Liver (tissue), 9 donors: ENCODE measurements around the gene OSBPL9. TPM values are rescaled to one million over a fixed set of nuclear protein-coding genes. Genes with fewer than 3 reads are reported as not detected.

ENCODE experiments used
- DNase-seq: peaks from one replicate; pipeline ENCODE4 v3.0.0-alpha.2; 2017; ENCODE audit warnings: low spot score
- H3K27ac ChIP-seq, 2 donors: one replicate each; pipeline ENCODE4 v1.7.0; 2013; ENCODE audit warnings: inconsistent platforms in 2 of 2, low read length in 2 of 2, control low read depth in 1 of 2, low read depth in 1 of 2, mild to moderate bottlenecking in 1 of 2
- H3K27me3 ChIP-seq, 4 donors: one replicate each; pipeline versions ENCODE4 v1.6.1 to v1.7.0; 2013; ENCODE audit warnings: low read length in 3 of 4, inconsistent platforms in 1 of 4, mild to moderate bottlenecking in 1 of 4, moderate library complexity in 1 of 4; ENCODE audit not compliant: control insufficient read depth in 4 of 4, insufficient read depth in 4 of 4
- H3K36me3 ChIP-seq, 4 donors: one replicate each; pipeline versions ENCODE4 v1.6.1 to v1.7.0; 2013; ENCODE audit warnings: low read length in 3 of 4, mild to moderate bottlenecking in 3 of 4, low read depth in 1 of 4, moderate library complexity in 1 of 4; ENCODE audit not compliant: control insufficient read depth in 4 of 4, insufficient read depth in 3 of 4
- H3K4me1 ChIP-seq, 4 donors: one replicate each; pipeline versions ENCODE4 v1.6.1 to v1.7.0; 2013; ENCODE audit warnings: low read length in 3 of 4, mild to moderate bottlenecking in 3 of 4, moderate library complexity in 1 of 4; ENCODE audit not compliant: control insufficient read depth in 4 of 4, insufficient read depth in 4 of 4
- H3K4me3 ChIP-seq, 3 donors: one replicate each; pipeline versions ENCODE4 v1.6.1 to v1.7.0; 2013; ENCODE audit warnings: low read length in 3 of 3, control low read depth in 1 of 3, low read depth in 1 of 3, mild to moderate bottlenecking in 1 of 3
- H3K9ac ChIP-seq, 2 donors: one replicate each; pipeline ENCODE4 v1.7.0; 2013; ENCODE audit warnings: low read length in 2 of 2, mild to moderate bottlenecking in 2 of 2, moderate library complexity in 2 of 2, control low read depth in 1 of 2, low read depth in 1 of 2
- H3K9me3 ChIP-seq, 4 donors: one replicate each; pipeline versions ENCODE4 v1.6.1 to v1.7.0; 2013; ENCODE audit warnings: low read length in 3 of 4; ENCODE audit not compliant: control insufficient read depth in 4 of 4
- CTCF ChIP-seq: fragments of 150-350 bp; IDR thresholded peaks from 2 replicates; pipeline ENCODE4 v1.5.1; 2017; ENCODE audit warnings: improper control_type of control experiment, low read depth, low read length; ENCODE audit not compliant: missing input control
- EGR1 ChIP-seq, 2 donors: IDR thresholded peaks; 2 replicates each; pipeline ENCODE4 v1.6.1; 2016 to 2018; ENCODE audit warnings: antibody characterized with exemption in 2 of 2, low read depth in 2 of 2
- FOXA1 ChIP-seq: IDR thresholded peaks from 2 replicates; pipeline ENCODE4 v1.6.1; 2016; ENCODE audit warnings: antibody characterized with exemption
- FOXA2 ChIP-seq: IDR thresholded peaks from 2 replicates; pipeline ENCODE4 v1.6.1; 2016; ENCODE audit warnings: antibody characterized with exemption
- GABPA ChIP-seq, 2 donors: IDR thresholded peaks in 1 of 2; conservative IDR thresholded peaks in 1 of 2; 2 replicates each; pipeline ENCODE4 v1.6.1; 2016; ENCODE audit warnings: antibody characterized with exemption in 2 of 2, mild to moderate bottlenecking in 1 of 2, moderate library complexity in 1 of 2
- HNF4A ChIP-seq, 2 donors: conservative IDR thresholded peaks; 2 replicates each; pipeline ENCODE4 v1.6.1; 2016; ENCODE audit warnings: antibody characterized with exemption in 2 of 2, mild to moderate bottlenecking in 2 of 2
- HNF4G ChIP-seq: IDR thresholded peaks from 2 replicates; pipeline ENCODE4 v1.6.1; 2016; ENCODE audit warnings: antibody characterized with exemption
- MAX ChIP-seq: IDR thresholded peaks from 2 replicates; pipeline ENCODE4 v1.6.1; 2016; ENCODE audit warnings: antibody characterized with exemption
- RAD21 ChIP-seq, 2 donors: IDR thresholded peaks; 2 replicates each; pipeline ENCODE4 v1.6.1; 2016; ENCODE audit warnings: antibody characterized with exemption in 2 of 2, mild to moderate bottlenecking in 2 of 2
- REST ChIP-seq: IDR thresholded peaks from 2 replicates; pipeline ENCODE4 v1.6.1; 2016; ENCODE audit warnings: antibody characterized with exemption, mild to moderate bottlenecking
- RXRA ChIP-seq, 2 donors: IDR thresholded peaks; 2 replicates each; pipeline ENCODE4 v1.6.1; 2017 to 2018; ENCODE audit warnings: antibody characterized with exemption in 2 of 2, mild to moderate bottlenecking in 1 of 2
- TAF1 ChIP-seq: conservative IDR thresholded peaks from 2 replicates; pipeline ENCODE4 v1.6.1; 2016; ENCODE audit warnings: antibody characterized with exemption, mild to moderate bottlenecking
- YY1 ChIP-seq: IDR thresholded peaks from 2 replicates; pipeline ENCODE4 v1.6.1; 2016; ENCODE audit warnings: antibody characterized with exemption, mild to moderate bottlenecking
- ZBTB33 ChIP-seq: IDR thresholded peaks from 2 replicates; pipeline ENCODE4 v1.6.1; 2016; ENCODE audit warnings: antibody characterized with exemption
- WGBS: extraction: QIAGEN DNeasy Blood & Tissue Kit; methylation state at CpG from one replicate; pipeline ENCODE4 v1.1.7; 2013; 5-methylcytosine and 5-hydroxymethylcytosine counted together
- polyA plus RNA-seq, 2 donors: library from polyadenylated mRNA; stranded (reverse) in 1 of 2; unstranded in 1 of 2; fragments of 200-250 nt in 1 of 2; fragments of >200 nt in 1 of 2; fragmentation: Nextera tagmentation in 1 of 2; extraction: Ambion mirVana in 1 of 2; gene quantifications; one replicate each; pipeline versions ENCODE4 v1.2.1 to v1.2.3, GENCODE V29; 2013 to 2015
- total RNA-seq, 2 donors: library from RNA; depleted of rRNA; stranded (reverse); fragments of >200 nt; gene quantifications; one replicate each; pipeline ENCODE4 v1.2.3, GENCODE V29; 2014
- donor health status: healthy.
- donor health status: healthy.
- donor health status: healthy.
- donor health status: healthy.
- donor health status: healthy.

Gene OSBPL9
- total and polyA plus RNA-seq, 4 donors: 52.1 to 129 (median 60.4) TPM

GRCh38 chr1:51650198-51650597 lies 33.3 kb downstream of the OSBPL9 start:
- Histone ChIP-seq H3K9me3 (no peaks in the 10 kb centered on the region), H3K4me1 (peaks cover 6 to 33% (median 18%) of the 10 kb centered on the region in 4 donors), H3K36me3 (no peaks in the 10 kb centered on the region), H3K27me3 (no peaks in the 10 kb centered on the region), H3K27ac (no peak overlapping the region), H3K4me3 (no peak overlapping the region), H3K9ac (no peak overlapping the region)
- DNase-seq: no peak
- TF ChIP-seq HNF4A (conservative IDR thresholded peaks at IDR 0.05): no peak
- TF ChIP-seq CTCF: no peak
- no peak for TF ChIP-seq MAX
- TF ChIP-seq GABPA (IDR thresholded peaks at IDR 0.05 in 1 of 2, conservative IDR thresholded peaks at IDR 0.05 in 1 of 2): no peak
- no peak for TF ChIP-seq ZBTB33
- no peak for TF ChIP-seq EGR1 (IDR thresholded peaks at IDR 0.05; ENCODE audit: low read depth in 2 of 2)
- TF ChIP-seq TAF1: no peak
- no peak for TF ChIP-seq REST
- no peak for TF ChIP-seq FOXA1
- no peak for TF ChIP-seq RAD21 (IDR thresholded peaks at IDR 0.05)
- no peak for TF ChIP-seq RXRA (IDR thresholded peaks at IDR 0.05)
- TF ChIP-seq HNF4G: no peak
- TF ChIP-seq YY1: no peak
- WGBS: 98% methylated on average over 1 of the region's 1 CpG

- no peaks in the 10 kb centered on the region for H3K9me3 ChIP-seq
- 97% methylated on average over 3 of the region's 3 CpGs for WGBS
- TF ChIP-seq RAD21 (IDR thresholded peaks at IDR 0.05) (no peak), MAX (no peak), FOXA2 (no peak), ZBTB33 (no peak)
- H3K9ac ChIP-seq: no peak overlapping the region
- no peak overlapping the region for H3K4me3 ChIP-seq
- no peak overlapping the region for H3K27ac ChIP-seq
- H3K36me3 ChIP-seq: peaks cover 0 to 3% (median 0%) of the 10 kb centered on the region in 4 donors
- DNase-seq: no peak
- peaks cover 6 to 33% (median 18%) of the 10 kb centered on the region in 4 donors for H3K4me1 ChIP-seq
- H3K27me3 ChIP-seq: no peaks in the 10 kb centered on the region
Measured at GRCh38 chr1:51651552-51651942, 34.7 kb downstream of the OSBPL9 start.
